Measurements from ENCODE around the gene TENM4.
A peak's percentile ranks its signal among the peaks of the same experiment; 100 is the strongest.

TENM4 gene

DNA sequence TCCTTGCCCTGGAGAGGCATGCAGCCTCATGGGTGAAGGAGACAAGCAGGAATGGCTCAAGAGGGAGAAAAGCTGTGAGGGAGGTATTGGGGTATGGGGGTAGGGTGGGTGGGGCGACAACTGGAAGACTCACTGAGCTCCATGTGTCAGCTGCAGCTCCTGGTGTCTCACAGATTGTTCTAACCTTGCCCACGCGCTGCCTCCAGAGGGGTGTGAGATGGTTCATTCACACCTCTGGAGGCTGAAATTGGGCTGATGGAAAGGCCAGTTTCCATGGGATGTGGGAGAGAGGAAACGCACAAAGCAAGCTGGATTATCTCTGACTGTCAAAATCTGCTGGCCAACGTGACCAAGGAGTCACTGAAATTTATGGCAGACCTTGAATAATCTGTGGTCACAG is 465.7 kb downstream of the TENM4 start:
- TF ChIP-seq, protein P1, sequence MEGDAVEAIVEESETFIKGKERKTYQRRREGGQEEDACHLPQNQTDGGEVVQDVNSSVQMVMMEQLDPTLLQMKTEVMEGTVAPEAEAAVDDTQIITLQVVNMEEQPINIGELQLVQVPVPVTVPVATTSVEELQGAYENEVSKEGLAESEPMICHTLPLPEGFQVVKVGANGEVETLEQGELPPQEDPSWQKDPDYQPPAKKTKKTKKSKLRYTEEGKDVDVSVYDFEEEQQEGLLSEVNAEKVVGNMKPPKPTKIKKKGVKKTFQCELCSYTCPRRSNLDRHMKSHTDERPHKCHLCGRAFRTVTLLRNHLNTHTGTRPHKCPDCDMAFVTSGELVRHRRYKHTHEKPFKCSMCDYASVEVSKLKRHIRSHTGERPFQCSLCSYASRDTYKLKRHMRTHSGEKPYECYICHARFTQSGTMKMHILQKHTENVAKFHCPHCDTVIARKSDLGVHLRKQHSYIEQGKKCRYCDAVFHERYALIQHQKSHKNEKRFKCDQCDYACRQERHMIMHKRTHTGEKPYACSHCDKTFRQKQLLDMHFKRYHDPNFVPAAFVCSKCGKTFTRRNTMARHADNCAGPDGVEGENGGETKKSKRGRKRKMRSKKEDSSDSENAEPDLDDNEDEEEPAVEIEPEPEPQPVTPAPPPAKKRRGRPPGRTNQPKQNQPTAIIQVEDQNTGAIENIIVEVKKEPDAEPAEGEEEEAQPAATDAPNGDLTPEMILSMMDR (IDR thresholded peaks at IDR 0.05): no peak
- peaks cover 10% of the 10 kb centered on the region for H3K9me3 Mint-ChIP-seq
- peaks cover 54% of the 10 kb centered on the region for H3K4me1 Mint-ChIP-seq
- no peak for DNase-seq
- H3K27me3 Mint-ChIP-seq (ENCODE audit: low read depth, poor library complexity): no peaks in the 10 kb centered on the region
- H3K4me3 Mint-ChIP-seq: no peak overlapping the region
- peaks cover 13% of the 10 kb centered on the region for H3K36me3 Mint-ChIP-seq (ENCODE audit: low read depth)
- H3K27ac Mint-ChIP-seq: no peak overlapping the region

DNA sequence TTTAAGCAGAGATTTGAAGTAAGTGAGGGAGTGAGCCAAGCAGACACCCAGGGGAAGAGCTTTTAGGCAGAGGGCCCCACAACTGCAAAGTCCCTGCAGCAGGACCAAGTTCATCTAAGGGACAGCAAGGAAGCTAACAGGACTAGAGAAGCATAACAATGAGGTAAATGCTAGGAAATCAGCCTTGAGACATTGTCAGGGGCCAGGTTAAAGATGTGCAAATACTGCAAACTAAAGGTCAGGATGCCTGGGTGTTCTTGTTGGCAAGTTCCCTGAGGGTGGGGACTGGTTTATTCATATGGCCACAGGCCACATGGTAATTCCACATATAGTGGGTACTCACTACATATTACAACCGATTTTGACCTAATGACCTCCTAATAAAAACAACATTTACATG is 467.0 kb downstream of the TENM4 start:
- Mint-ChIP-seq H3K36me3 (ENCODE audit: low read depth) (peaks cover 13% of the 10 kb centered on the region), H3K27ac (no peak overlapping the region), H3K27me3 (ENCODE audit: low read depth, poor library complexity) (no peaks in the 10 kb centered on the region), H3K9me3 (peaks cover 10% of the 10 kb centered on the region), H3K4me1 (peaks cover 65% of the 10 kb centered on the region), H3K4me3 (peak overlapping the region; percentile 30)
- TF ChIP-seq, protein P1 (IDR thresholded peaks at IDR 0.05): no peak
- DNase-seq: no peak

DNA sequence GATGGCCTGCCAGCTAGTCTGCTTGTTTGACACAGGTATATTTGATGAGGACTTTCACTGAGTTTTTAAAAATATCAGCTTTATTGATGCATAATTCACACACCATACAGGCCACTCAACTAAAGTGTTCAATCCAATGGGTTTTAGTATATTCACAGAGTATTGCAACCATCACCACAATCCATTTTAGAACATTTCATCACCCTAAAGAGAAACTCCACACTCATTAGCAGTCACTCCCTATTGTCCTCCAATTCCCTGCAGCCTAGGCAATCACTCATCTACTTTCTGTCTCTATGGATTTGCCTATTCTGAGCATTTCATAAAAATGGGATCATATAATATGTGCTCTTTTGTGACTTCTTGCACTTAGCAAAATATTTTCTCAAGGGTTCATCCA is 468.2 kb downstream of the TENM4 start:
- peak overlapping the region; percentile 97 for H3K27ac Mint-ChIP-seq
- no peak overlapping the region for H3K4me3 Mint-ChIP-seq
- TF ChIP-seq, protein P1 (IDR thresholded peaks at IDR 0.05): no peak
- H3K36me3 Mint-ChIP-seq (ENCODE audit: low read depth): peaks cover 8% of the 10 kb centered on the region
- no peak for DNase-seq
- peaks cover 65% of the 10 kb centered on the region for H3K4me1 Mint-ChIP-seq
- no peaks in the 10 kb centered on the region for H3K27me3 Mint-ChIP-seq (ENCODE audit: low read depth, poor library complexity)
- peaks cover 5% of the 10 kb centered on the region for H3K9me3 Mint-ChIP-seq

DNA sequence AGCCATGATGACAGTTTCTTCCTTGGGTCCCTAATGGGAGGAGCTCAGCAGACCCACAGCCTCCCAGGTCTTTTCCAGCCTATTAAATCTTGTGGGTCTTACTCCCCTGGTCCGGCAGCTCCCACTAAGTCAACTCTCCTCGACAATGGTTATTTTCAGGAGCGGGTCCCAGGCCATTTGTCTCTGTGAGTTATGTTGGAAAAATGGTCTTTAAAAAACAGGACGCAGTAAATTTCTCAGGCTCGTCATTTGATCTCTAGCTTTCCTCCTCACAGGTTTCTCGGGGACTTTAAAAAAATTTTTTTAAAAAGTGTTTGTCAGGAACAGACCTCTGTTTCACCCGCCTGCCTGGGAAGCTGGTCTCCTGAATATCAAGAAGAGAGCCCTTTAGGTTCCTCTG is 468.7 kb downstream of the TENM4 start:
- peaks cover 3% of the 10 kb centered on the region for H3K36me3 Mint-ChIP-seq (ENCODE audit: low read depth)
- TF ChIP-seq, protein P1 (IDR thresholded peaks at IDR 0.05): no peak
- no peak overlapping the region for H3K4me3 Mint-ChIP-seq
- H3K27ac Mint-ChIP-seq: peak overlapping the region; percentile 97
- no peaks in the 10 kb centered on the region for H3K27me3 Mint-ChIP-seq (ENCODE audit: low read depth, poor library complexity)
- peaks cover 69% of the 10 kb centered on the region for H3K4me1 Mint-ChIP-seq
- peaks cover 1% of the 10 kb centered on the region for H3K9me3 Mint-ChIP-seq
- DNase-seq: no peak

DNA sequence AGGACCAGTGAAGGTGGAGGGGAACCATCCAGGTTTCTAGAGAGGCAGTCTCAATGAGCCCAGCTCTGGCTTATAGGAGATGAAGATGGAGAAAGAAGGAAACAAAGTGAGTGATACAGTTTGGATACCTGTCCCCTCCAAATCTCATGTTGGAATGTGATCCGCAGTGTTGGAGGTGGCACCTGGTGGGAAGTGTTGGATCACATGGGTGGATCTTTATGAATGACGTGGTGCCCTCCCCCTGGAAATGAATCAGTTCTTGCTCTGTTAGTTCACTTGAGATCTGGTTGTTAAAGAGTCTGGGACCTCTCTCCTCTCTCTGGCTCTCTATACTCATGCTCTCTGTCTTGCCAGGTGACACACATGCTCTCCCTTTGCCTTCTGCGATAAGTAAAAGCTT is 473.0 kb downstream of the TENM4 start:
- peak overlapping the region; percentile 56 for H3K27ac Mint-ChIP-seq
- no peaks in the 10 kb centered on the region for H3K36me3 Mint-ChIP-seq (ENCODE audit: low read depth)
- TF ChIP-seq, protein P1 (IDR thresholded peaks at IDR 0.05): no peak
- no peaks in the 10 kb centered on the region for H3K9me3 Mint-ChIP-seq
- DNase-seq: no peak
- H3K4me3 Mint-ChIP-seq: no peak overlapping the region
- no peaks in the 10 kb centered on the region for H3K27me3 Mint-ChIP-seq (ENCODE audit: low read depth, poor library complexity)
- H3K4me1 Mint-ChIP-seq: peaks cover 81% of the 10 kb centered on the region

DNA sequence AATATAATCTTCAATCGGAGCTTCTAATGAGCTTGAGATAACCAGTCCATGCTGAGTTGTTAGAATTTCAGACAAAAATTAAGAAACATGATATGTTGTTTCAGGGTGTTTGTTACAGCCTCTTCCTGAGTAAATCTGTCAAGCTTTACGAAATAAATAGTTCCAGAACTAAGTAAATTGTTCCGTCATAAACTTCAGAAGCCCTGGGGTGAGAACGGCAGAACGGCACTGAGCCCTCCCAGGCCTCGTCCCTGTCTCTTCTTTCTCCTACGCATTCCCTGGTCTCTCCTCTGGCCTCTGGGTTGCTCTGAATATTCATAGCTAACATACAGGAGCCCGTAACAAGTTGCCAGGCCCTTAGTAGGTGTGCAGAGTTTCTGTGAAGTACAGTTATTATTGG is 475.4 kb downstream of the TENM4 start:
- H3K27ac Mint-ChIP-seq: peak overlapping the region; percentile 94
- TF ChIP-seq, protein P1 (IDR thresholded peaks at IDR 0.05): no peak
- H3K4me3 Mint-ChIP-seq: peak overlapping the region; percentile 44
- no peaks in the 10 kb centered on the region for H3K9me3 Mint-ChIP-seq
- peaks cover 89% of the 10 kb centered on the region for H3K4me1 Mint-ChIP-seq
- H3K36me3 Mint-ChIP-seq (ENCODE audit: low read depth): no peaks in the 10 kb centered on the region
- H3K27me3 Mint-ChIP-seq (ENCODE audit: low read depth, poor library complexity): no peaks in the 10 kb centered on the region
- no peak for DNase-seq

All from nephron progenitor cell (in vitro differentiated cells).